ENCODE measurements around the gene RPS6KB1. TPM values are rescaled to one million over a fixed set of nuclear protein-coding genes. Genes with fewer than 3 reads are reported as not detected.
"Not testable (repeated sequence)": the region's sequence is repeated elsewhere in the genome, so short reads cannot be mapped to it uniquely, and the experiment has no call there.

The RPS6KB1 gene
- total RNA-seq, 1 donor = 29.0 TPM

GRCh38 chr17:59863616-59864015 lies 29.3 kb upstream of the RPS6KB1 start:
- Histone ChIP-seq H4K20me1 (ENCODE audit: insufficient read depth, low read length) (no peaks in the 10 kb centered on the region), H3K27ac (ENCODE audit: low read depth, low read length) (no peak overlapping the region), H3K36me3 (ENCODE audit: insufficient read depth, low read length) (no peaks in the 10 kb centered on the region), H3K79me2 (ENCODE audit: insufficient read depth, low read length) (no peaks in the 10 kb centered on the region), H3K9me3 (ENCODE audit: low read depth, low read length) (no peaks in the 10 kb centered on the region), H3K4me2 (ENCODE audit: insufficient read depth, low read length) (no peak overlapping the region), H2AFZ (ENCODE audit: low read length) (no peak overlapping the region), H3K4me3 (ENCODE audit: insufficient read depth, low read length) (no peak overlapping the region), H3K4me1 (ENCODE audit: insufficient read depth, low read length) (no peaks in the 10 kb centered on the region), H3K27me3 (ENCODE audit: insufficient read depth, low read length) (no peaks in the 10 kb centered on the region)
- TF ChIP-seq CTCF (IDR thresholded peaks at IDR 0.05; ENCODE audit: extremely low read depth, low read depth, low read length) = no peak
- no peak for DNase-seq (ENCODE audit: insufficient read length, low spot score, missing footprints)

- no peaks in the 10 kb centered on the region for H3K4me1 ChIP-seq (ENCODE audit: insufficient read depth, low read length)
- no peak for TF ChIP-seq CTCF (IDR thresholded peaks at IDR 0.05; ENCODE audit: extremely low read depth, low read depth, low read length)
- no peak overlapping the region for H3K4me2 ChIP-seq (ENCODE audit: insufficient read depth, low read length)
- no peaks in the 10 kb centered on the region for H3K79me2 ChIP-seq (ENCODE audit: insufficient read depth, low read length)
- H3K4me3 ChIP-seq (ENCODE audit: insufficient read depth, low read length) = no peak overlapping the region
- no peaks in the 10 kb centered on the region for H3K27me3 ChIP-seq (ENCODE audit: insufficient read depth, low read length)
- no peak overlapping the region for H3K27ac ChIP-seq (ENCODE audit: low read depth, low read length)
- no peaks in the 10 kb centered on the region for H4K20me1 ChIP-seq (ENCODE audit: insufficient read depth, low read length)
- DNase-seq (ENCODE audit: insufficient read length, low spot score, missing footprints) = no peak
- no peak overlapping the region for H2AFZ ChIP-seq (ENCODE audit: low read length)
- no peaks in the 10 kb centered on the region for H3K9me3 ChIP-seq (ENCODE audit: low read depth, low read length)
- no peaks in the 10 kb centered on the region for H3K36me3 ChIP-seq (ENCODE audit: insufficient read depth, low read length)
Measured at GRCh38 chr17:59869941-59870218, 23.0 kb upstream of the RPS6KB1 start.

GRCh38 chr17:59870482-59870881 lies 22.4 kb upstream of the RPS6KB1 start:
- no peak for TF ChIP-seq CTCF (IDR thresholded peaks at IDR 0.05; ENCODE audit: extremely low read depth, low read depth, low read length)
- H3K27me3 ChIP-seq (ENCODE audit: insufficient read depth, low read length) = no peaks in the 10 kb centered on the region
- H4K20me1 ChIP-seq (ENCODE audit: insufficient read depth, low read length) = no peaks in the 10 kb centered on the region
- no peaks in the 10 kb centered on the region for H3K9me3 ChIP-seq (ENCODE audit: low read depth, low read length)
- no peaks in the 10 kb centered on the region for H3K36me3 ChIP-seq (ENCODE audit: insufficient read depth, low read length)
- no peak overlapping the region for H3K4me3 ChIP-seq (ENCODE audit: insufficient read depth, low read length)
- no peak overlapping the region for H3K27ac ChIP-seq (ENCODE audit: low read depth, low read length)
- no peak for DNase-seq (ENCODE audit: insufficient read length, low spot score, missing footprints)
- H3K79me2 ChIP-seq (ENCODE audit: insufficient read depth, low read length) = no peaks in the 10 kb centered on the region
- H3K4me1 ChIP-seq (ENCODE audit: insufficient read depth, low read length) = no peaks in the 10 kb centered on the region
- H2AFZ ChIP-seq (ENCODE audit: low read length) = no peak overlapping the region
- H3K4me2 ChIP-seq (ENCODE audit: insufficient read depth, low read length) = no peak overlapping the region

- Histone ChIP-seq H3K36me3 (ENCODE audit: insufficient read depth, low read length) (no peaks in the 10 kb centered on the region), H3K27ac (ENCODE audit: low read depth, low read length) (no peak overlapping the region), H4K20me1 (ENCODE audit: insufficient read depth, low read length) (no peaks in the 10 kb centered on the region), H3K79me2 (ENCODE audit: insufficient read depth, low read length) (no peaks in the 10 kb centered on the region), H3K4me2 (ENCODE audit: insufficient read depth, low read length) (no peak overlapping the region), H3K4me1 (ENCODE audit: insufficient read depth, low read length) (no peaks in the 10 kb centered on the region), H3K4me3 (ENCODE audit: insufficient read depth, low read length) (no peak overlapping the region), H3K9me3 (ENCODE audit: low read depth, low read length) (no peaks in the 10 kb centered on the region), H2AFZ (ENCODE audit: low read length) (no peak overlapping the region), H3K27me3 (ENCODE audit: insufficient read depth, low read length) (no peaks in the 10 kb centered on the region)
- DNase-seq (ENCODE audit: insufficient read length, low spot score, missing footprints) = no peak
- no peak for TF ChIP-seq CTCF (IDR thresholded peaks at IDR 0.05; ENCODE audit: extremely low read depth, low read depth, low read length)
Measured at GRCh38 chr17:59872351-59872750, 20.6 kb upstream of the RPS6KB1 start.

GRCh38 chr17:59873414-59873813 lies 19.5 kb upstream of the RPS6KB1 start:
- not testable (repeated sequence) for H3K36me3 ChIP-seq (ENCODE audit: insufficient read depth, low read length); DNase-seq (ENCODE audit: insufficient read length, low spot score, missing footprints); H3K79me2 ChIP-seq (ENCODE audit: insufficient read depth, low read length); H3K4me3 ChIP-seq (ENCODE audit: insufficient read depth, low read length); H3K9me3 ChIP-seq (ENCODE audit: low read depth, low read length); H3K4me1 ChIP-seq (ENCODE audit: insufficient read depth, low read length); H3K27me3 ChIP-seq (ENCODE audit: insufficient read depth, low read length); H2AFZ ChIP-seq (ENCODE audit: low read length); H3K4me2 ChIP-seq (ENCODE audit: insufficient read depth, low read length); H4K20me1 ChIP-seq (ENCODE audit: insufficient read depth, low read length); H3K27ac ChIP-seq (ENCODE audit: low read depth, low read length)
